HG03196 (cell line): ENCODE results near the gene ALG3.
"Not testable (repeated sequence)": the region's sequence is repeated elsewhere in the genome, so short reads cannot be mapped to it uniquely, and the experiment has no call there.

Source experiments
- ATAC-seq: cut with Tn5 transposase; IDR thresholded peaks from one replicate; pipeline ENCODE4 v1.9.1; 2021; ENCODE audit not compliant: unreplicated experiment

The ALG3 gene

DNA sequence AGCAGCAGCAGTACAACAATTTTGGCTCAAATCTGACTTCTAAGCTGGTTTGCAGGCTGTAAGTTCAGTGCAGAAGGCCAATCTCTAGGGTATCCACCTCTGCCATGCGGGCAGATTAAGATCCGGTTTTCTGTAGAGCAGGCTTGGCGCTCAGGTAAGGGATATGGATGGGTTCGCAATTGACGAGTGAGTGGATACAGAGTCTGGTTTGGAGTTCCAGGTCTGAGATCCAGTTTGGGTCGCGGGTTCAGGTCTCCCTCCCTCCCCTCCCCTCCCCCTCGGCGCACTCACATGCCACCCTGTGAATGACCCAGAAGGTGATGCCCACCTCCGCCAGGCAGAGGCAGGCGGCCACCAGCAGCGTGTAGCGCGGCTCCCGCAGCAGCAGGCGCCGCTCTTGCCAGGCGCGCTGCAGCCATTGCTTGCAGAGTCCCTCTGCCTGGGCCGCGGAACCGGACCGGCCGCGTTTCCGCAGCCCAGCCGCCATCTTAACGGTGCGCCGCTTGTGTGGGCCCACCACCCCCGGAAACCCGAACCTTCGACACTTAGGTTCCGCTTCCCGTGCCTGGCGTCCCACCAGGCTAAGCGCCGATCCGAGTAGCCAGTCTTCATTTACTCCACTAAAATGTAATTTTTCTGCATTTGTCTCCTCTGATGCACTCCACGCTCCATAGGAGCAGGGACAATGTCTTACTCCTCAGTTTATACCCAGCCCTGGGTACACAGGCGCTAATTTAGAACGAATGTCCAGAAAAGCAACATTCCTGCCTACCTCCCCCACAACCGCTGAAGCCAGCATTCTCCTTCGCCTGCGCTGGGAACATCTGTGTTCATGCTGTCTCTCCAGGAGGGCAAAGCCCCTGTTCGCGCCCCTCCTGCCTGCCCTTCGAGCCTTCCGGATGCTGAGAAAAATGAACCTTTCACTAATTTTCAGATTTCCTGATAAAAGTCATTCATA is at the start of gene ALG3:
ALG3 (minus strand) TSS at position 509 of the 958 bp plus-strand sequence; CDS start at position 487, 22 bp downstream.
- ATAC-seq = peak; percentile 47

DNA sequence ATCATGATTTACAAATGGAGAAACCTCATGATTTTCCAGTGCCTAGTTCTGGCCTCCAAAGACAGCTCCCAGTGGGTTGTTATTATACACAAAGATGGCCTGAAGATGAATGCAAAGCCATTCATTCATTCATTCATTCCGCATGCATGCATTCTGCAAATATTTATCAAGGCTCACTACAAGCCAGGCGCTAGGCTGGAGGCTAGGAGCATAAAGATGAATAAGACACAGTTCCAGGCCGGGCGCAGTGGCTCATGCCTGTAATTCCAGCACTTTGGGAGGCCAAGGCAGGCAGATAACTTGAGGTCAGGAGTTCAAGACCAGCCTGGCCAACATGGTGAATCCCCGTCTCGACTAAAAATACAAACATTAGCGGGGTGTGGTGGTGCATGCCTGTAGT is 47.9 kb upstream of the ALG3 start:
- no peak for ATAC-seq

DNA sequence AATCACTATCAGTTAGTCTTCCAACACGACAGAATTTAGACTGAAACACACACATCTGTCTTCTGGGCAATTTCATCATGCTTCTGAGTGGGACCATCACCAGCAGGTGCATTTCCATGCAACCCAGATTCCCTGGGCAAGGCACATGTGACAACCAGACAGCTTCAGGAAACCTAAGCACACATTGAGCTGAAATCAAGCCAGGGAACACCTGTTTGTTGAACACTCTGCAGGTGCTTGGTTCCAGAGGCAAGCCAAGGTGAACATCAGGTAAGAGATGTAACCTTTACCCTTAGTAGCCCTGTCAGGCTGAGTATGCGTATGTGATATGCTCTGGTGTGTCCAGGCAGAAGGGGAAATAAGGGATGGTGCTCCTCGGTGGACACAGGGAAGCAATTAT is 47.0 kb upstream of the ALG3 start:
- no peak for ATAC-seq

DNA sequence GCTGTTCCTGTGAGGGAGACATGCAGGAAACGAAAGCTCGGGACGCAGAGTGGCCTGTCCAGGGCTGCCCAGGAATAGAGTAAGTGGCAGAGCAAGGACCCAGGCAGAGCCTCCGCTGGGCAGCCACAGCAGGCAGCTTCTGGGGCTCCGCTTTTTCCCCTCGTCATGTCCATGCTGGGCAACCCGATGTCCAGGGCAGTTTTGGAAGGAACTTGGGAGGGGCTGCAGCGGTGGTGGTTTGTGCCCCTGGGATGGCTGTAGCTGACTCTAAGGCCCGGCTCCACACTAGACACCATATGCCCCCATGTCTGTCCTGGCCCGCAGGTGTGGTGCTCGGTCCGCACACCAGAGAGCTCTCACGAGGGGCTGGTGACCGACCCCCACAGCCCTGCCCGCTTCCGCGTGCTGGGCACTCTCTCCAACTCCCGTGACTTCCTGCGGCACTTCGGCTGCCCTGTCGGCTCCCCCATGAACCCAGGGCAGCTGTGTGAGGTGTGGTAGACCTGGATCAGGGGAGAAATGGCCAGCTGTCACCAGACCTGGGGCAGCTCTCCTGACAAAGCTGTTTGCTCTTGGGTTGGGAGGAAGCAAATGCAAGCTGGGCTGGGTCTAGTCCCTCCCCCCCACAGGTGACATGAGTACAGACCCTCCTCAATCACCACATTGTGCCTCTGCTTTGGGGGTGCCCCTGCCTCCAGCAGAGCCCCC is 43.1 kb upstream of the ALG3 start:
- ATAC-seq = no peak

DNA sequence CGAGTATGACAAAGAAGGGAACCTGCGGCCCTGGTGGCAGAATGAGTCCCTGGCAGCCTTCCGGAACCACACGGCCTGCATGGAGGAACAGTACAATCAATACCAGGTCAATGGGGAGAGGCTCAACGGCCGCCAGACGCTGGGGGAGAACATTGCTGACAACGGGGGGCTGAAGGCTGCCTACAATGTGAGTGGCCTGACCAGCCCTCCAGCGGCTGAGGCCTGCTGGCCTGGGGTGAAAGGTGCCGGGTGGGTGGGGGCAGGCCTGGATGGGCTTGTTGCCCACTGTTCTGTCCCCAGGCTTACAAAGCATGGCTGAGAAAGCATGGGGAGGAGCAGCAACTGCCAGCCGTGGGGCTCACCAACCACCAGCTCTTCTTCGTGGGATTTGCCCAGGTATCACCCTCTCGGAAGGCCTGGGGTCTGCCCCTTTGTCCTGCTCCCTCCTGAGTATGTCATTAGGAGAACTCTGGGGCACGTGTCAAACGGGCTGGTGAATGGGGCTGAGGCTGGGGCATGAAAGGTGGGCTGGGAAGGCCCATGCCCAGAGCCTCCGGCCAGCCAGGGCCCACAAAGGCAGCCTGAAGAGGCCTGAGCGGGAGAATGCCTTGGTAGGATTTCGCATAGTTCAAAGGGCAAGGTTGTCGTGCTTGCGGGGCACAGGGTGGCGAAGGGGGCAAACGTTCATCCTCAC is 42.4 kb upstream of the ALG3 start:
- no peak for ATAC-seq

DNA sequence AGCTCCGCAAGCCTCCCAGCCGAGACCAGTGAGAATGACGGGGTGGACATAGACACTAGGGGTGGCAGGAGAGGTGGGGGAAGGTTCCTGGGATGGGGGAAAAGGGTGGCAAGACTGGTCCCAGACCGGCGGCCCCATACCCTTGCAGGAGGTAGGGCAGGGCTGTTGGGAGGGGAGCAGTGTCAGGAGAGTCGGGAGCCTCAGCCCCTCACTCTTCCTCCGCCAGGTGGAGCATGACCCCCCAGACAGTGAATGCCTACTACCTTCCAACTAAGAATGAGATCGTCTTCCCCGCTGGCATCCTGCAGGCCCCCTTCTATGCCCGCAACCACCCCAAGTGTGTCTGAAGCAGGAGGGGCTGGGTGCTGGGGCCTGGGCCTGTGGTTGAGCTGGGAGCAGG is 41.6 kb upstream of the ALG3 start:
- no peak for ATAC-seq

DNA sequence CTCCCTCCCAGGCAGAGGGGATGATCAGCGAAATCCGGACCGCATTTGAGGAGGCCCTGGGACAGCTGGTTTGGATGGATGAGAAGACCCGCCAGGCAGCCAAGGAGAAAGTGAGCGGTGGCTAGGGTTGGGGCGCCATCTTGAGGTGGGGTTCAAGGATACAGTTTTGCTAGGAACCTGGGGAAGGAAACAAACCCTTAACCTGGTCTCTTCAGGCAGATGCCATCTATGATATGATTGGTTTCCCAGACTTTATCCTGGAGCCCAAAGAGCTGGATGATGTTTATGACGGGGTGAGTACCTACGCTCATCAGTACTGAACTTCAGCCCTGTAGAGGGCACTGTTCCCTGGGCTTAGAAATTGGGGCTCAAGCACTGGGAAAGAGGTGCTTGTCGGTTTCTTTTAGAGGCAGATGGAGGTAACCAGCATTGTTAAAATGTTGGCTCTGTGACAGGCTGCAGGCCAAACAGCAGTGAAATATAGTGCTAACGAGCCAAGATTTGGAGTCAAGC is 40.7 kb upstream of the ALG3 start:
- no peak for ATAC-seq

DNA sequence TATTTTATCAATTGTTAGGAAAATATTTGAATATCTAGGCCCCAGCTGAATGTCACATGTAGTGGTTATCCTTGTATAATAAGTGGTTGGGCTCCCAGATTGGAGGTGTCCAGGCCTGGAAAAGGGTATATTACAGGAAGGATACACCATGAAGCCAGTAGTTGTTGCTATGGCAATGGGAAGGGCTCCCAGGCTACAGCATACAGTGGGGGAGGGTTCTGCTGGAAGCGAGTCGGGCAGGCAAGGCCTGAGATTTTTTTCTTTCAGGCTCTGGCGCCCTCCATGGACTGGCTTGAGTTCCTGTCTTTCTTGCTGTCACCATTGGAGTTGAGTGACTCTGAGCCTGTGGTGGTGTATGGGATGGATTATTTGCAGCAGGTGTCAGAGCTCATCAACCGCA is 35.9 kb upstream of the ALG3 start:
- no peak for ATAC-seq

DNA sequence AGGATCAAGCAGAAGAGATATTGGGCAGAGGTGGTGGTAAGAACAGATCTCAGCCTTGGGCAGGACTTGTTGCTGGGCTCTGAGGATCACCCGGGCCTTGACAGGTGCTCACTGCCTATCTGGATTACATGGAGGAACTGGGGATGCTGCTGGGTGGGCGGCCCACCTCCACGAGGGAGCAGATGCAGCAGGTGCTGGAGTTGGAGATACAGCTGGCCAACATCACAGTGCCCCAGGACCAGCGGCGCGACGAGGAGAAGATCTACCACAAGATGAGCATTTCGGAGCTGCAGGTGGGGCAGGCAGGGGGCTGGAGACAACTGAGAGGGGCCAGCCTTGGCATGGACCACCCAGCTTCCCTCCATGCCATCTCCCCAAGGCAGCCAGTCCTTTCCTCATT is 34.9 kb upstream of the ALG3 start:
- no peak for ATAC-seq

DNA sequence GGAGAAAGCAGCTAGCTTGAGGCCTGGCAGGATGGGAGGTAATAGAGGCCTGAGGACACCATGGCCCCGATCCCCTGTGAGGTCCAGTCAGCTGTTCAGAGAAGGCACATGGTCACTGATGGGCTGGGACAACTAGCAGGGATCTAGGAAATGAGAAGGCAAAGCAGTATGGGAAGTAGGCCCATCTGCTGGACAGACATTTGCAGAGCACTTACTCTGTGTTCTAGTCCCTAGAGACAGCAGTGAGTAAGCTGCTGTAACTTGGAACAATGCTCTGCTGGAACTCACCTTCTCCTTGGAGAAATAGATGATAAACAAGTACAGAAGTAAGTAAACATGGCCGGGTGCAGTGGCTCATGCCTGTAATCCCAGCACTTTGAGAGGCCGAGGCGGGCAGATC is 34.2 kb upstream of the ALG3 start:
- no peak for ATAC-seq

DNA sequence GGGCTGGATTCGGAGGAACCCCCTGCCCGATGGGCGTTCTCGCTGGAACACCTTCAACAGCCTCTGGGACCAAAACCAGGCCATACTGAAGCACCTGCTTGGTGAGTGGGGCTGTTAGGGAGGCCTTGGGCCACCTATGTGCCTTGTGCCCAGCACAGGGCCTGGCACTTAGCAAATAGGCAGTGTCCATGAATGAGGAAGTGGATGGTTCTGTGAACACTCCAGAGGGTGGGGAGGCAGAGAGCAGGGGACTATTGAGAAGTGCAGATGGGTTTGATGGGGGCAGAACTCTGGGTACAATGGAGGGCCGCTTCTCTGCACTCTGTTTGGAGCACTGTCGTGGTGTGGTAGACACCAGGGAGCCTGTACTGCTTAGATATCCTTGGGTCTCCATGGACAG is 28.6 kb upstream of the ALG3 start:
- ATAC-seq = no peak

DNA sequence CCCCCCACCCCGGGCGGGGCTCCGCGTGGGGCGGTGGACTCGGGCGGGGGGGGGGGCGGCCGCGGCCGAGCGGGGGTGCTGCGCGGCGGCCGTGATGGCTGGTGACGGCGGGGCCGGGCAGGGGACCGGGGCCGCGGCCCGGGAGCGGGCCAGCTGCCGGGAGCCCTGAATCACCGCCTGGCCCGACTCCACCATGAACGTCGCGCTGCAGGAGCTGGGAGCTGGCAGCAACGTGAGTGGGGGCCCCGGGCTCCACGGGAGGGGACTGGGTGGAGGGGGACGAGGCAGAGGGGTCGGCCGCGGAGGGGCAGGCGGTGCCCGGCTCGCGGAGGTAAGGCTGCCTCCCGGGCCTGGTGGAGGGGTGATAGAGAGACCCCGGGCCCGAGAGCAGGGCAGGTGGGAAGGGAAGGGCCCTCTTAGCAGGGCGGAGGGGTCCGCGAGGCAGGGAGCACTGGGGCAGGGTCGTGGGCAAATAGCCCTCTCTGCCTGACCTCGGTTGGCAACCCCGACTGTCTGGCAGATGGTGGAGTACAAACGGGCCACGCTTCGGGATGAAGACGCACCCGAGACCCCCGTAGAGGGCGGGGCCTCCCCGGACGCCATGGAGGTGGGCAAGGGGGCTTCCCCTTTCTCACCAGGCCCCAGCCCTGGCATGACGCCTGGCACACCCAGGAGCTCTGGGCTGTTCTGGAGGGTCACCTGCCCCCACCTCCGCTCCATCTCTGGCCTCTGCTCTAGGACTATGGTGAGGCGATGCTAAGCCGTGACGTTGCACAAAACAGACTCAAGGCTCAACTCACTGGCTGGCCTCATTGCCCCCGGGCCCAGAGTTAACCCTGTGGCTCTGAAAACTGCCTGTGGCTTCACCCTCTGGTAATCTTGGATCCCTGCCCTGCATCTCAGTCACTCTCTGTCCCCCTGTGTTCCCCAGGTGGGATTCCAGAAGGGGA is 27.5 kb upstream of the ALG3 start, which contains the start of gene ECE2:
ECE2 (plus strand) TSS at position 62 of the 950 bp plus-strand sequence; CDS start at position 194, 132 bp downstream.
- ATAC-seq = no peak

DNA sequence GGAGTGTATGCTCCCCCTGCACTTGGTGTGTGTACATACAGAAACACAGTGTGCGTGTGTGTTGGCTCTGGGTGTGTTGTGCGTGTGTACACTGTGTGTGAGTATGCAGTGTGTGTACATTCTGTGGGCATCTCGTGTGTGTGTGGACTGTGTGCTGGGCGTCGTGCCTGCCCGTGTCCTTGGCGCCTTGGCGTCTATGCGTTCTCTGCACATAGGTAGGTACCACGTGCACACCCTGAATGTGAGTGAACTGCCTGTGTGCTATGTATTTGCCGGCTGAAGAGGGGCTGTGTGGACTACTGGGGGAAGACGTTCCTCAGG is 26.6 kb upstream of the ALG3 start:
- ATAC-seq = no peak

DNA sequence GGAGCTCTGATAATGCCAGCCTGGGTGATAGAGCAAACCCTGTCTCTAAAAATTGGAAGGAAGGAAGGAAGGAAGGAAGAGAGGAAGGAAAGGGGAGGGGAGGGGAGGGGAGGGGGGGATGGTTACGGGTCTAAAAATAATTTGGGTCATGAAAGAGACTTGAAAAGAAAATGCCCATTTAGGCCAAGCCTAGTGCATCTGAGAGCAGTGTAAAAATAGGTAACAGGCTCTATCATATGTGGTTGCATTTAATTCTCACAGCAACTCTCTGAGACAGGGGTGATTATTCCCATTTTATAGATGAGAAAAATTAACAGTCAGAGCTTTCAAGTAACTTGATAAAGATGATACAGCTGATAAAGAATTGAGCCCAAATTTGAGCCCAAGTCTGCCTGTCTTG is 23.5 kb upstream of the ALG3 start:
- ATAC-seq = no peak

DNA sequence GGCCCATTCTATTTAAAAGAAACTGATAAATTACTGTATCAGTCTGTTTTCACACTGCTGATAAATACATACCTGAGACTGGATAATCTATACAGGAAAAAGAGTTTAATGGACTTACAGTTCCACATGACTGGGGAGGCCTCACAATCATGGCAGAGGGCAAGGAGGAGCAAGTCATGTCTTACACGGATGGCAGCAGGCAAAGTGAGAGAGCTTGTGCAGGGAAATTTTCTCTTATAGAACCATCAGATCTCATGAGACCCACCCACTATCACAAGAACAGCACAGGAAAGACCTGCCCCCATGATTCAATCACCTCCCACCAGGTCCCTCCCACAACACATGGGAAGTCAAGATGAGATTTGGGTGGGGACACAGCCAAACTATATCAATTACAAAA is 18.5 kb upstream of the ALG3 start:
- ATAC-seq = not testable (repeated sequence)

DNA sequence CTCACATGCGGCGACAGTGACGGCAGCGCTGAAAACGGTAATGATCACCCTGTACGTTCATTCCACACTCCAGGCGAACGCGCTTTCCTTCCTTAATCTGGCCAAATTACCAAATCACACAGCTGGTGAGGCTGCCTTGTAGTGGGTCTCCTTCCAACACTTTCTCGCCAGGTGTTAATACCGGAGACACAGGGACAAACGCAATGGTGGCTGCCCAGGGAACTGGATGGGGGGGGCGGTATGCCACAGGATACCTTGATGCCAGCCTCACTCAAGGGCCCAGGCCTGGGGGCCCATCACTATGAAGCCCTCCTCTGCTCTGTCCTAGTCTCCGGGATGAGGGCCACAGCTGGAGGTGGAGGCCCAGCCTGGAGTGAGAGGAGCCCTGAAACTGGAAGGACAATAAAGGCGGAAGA is 14.0 kb upstream of the ALG3 start:
- no peak for ATAC-seq

DNA sequence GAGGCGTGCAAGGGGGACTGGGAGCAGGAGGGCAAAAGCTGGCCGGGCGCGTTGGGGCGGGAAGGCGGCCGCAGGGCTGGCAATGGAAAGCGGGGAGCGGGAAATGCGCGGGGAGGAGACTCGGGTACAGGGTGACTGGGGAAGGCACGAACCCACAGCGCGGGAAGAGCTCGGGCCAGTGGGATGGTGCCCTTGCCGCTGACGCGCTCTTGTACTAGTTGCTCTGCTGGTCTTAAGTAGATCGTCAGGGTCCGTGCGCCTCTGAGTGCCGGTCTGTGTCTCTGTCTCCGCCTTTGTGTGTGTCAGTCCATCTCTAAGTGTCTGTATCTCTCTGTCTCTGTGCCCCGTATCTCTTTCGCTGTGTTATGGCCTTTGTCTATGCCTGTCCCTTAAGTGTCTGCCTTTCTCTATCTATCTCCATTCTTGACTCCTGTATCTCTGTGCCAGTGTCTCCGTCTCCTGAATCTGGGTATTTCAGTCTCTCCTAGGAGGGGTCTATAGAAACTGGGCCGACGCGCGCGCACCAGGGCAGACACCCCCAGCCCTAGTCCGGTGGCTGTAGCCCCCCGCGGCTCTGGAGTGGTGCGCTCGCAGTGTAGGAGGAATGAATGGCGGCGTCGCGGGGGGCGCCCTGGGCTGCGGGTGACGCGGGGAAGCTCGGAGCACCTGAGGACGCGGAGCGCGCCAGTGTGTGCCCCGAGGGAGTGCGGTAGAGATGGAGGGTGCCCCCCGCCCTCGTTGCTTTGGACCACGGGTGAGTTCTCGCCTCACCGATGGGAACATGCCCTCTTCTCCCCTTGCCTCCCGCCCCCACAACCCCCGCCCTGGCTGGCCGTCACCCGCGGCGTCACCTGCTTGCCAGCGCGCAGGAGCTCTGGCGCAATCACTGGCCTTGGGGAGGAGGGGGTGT is 13.3 kb upstream of the ALG3 start:
- ATAC-seq = no peak

DNA sequence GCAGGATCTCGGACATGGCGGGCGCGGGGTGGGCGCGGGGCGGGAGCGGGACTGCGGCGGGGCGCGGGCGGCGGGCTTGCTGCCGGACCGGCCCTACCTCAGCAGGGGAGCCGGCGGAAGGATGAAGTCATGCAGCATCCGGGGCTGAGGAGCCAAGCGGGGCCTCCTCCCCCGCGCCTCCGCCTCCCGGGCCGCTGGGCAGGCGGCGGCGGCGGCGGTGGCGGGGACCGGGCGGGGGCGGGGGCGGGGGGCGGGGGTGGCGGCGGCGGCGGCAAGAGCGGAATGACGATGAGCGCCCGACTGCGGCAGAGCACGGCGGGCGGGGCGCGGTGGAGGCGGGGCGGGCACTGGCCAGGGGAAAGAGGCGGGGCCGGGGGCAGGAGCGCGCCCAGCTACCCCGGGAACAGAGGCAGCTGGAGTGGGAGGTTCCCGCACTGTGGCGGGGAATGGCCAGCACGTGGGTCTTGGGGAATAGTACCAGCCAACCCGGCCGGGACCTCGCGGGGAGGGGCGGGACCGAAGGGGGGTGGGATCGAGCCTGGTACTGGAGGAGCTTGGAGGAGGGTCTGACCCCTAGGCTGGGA is 12.6 kb upstream of the ALG3 start, which contains the start of gene CAMK2N2:
CAMK2N2 (minus strand) TSS at position 284 of the 584 bp plus-strand sequence; CDS start at position 16, 268 bp downstream.
- ATAC-seq = no peak
